HL-60 (cell line): ENCODE measurements around the gene RSRC1.
A peak's percentile ranks its signal among the peaks of the same experiment; 100 is the strongest.

Source experiments
- DNase-seq, 2 experiments: peaks; one replicate each; pipeline ENCODE4 v3.0.0-alpha.2; 2010 to 2020; ENCODE audit warnings: low read depth in 1 of 2, low spot score in 1 of 2
- H3K27ac ChIP-seq: fragments of 250-450 bp; sonication (Bioruptor Pico); replicated peaks from 2 replicates; pipeline ENCODE4 v1.5.1; 2020; ENCODE audit warnings: mild to moderate bottlenecking, moderate library complexity
- H3K27me3 ChIP-seq: fragments of 250-450 bp; sonication (Bioruptor Pico); 2 replicates; pipeline ENCODE4 v1.5.1; 2021; ENCODE audit warnings: mild to moderate bottlenecking, moderate library complexity; ENCODE audit not compliant: insufficient read depth, poor library complexity, severe bottlenecking
- H3K4me3 ChIP-seq: replicated peaks from 2 replicates; pipeline ENCODE4 v1.5.1; 2011; ENCODE audit warnings: mild to moderate bottlenecking, control low read depth, low read length; ENCODE audit not compliant: insufficient read depth
- GABPA ChIP-seq: IDR thresholded peaks from 2 replicates; pipeline ENCODE4 v1.6.1; 2012; ENCODE audit warnings: low read depth
- POLR2AphosphoS5 ChIP-seq: IDR thresholded peaks from 2 replicates; pipeline ENCODE4 v1.6.1; 2012; ENCODE audit warnings: low read depth
- REST ChIP-seq: IDR thresholded peaks from 2 replicates; pipeline ENCODE4 v1.6.1; 2012; ENCODE audit warnings: low read depth; ENCODE audit not compliant: insufficient replicate concordance
- SPI1 ChIP-seq: IDR thresholded peaks from 2 replicates; pipeline ENCODE4 v1.6.1; 2012; ENCODE audit warnings: low read depth, mild to moderate bottlenecking, borderline replicate concordance
- TF ChIP-seq, protein P1 (sequence below): IDR thresholded peaks from one replicate; pipeline ENCODE4 v1.5.1; 2011; ENCODE audit warnings: low read length, control low read depth, inconsistent platforms; ENCODE audit not compliant: insufficient read depth

Gene RSRC1

GRCh38 chr3:158165730-158166129 is 55.8 kb downstream of the RSRC1 start:
- DNase-seq: no peak
- Histone ChIP-seq H3K4me3 (no peak overlapping the region), H3K27ac (no peak overlapping the region), H3K27me3 (no peaks in the 10 kb centered on the region)
- TF ChIP-seq GABPA (no peak), POLR2AphosphoS5 (no peak), SPI1 (no peak), REST (no peak)
- TF ChIP-seq, protein P1, sequence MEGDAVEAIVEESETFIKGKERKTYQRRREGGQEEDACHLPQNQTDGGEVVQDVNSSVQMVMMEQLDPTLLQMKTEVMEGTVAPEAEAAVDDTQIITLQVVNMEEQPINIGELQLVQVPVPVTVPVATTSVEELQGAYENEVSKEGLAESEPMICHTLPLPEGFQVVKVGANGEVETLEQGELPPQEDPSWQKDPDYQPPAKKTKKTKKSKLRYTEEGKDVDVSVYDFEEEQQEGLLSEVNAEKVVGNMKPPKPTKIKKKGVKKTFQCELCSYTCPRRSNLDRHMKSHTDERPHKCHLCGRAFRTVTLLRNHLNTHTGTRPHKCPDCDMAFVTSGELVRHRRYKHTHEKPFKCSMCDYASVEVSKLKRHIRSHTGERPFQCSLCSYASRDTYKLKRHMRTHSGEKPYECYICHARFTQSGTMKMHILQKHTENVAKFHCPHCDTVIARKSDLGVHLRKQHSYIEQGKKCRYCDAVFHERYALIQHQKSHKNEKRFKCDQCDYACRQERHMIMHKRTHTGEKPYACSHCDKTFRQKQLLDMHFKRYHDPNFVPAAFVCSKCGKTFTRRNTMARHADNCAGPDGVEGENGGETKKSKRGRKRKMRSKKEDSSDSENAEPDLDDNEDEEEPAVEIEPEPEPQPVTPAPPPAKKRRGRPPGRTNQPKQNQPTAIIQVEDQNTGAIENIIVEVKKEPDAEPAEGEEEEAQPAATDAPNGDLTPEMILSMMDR: no peak

- Histone ChIP-seq H3K4me3 (no peak overlapping the region), H3K27ac (no peak overlapping the region), H3K27me3 (no peaks in the 10 kb centered on the region)
- no peak for DNase-seq
- TF ChIP-seq REST (no peak), SPI1 (no peak)
Observed at GRCh38 chr3:158166223-158166622, 56.3 kb downstream of the RSRC1 start.

GRCh38 chr3:158167737-158168557 is 58.1 kb downstream of the RSRC1 start:
- peak; percentile 69 to 70 for DNase-seq
- no peaks in the 10 kb centered on the region for H3K27me3 ChIP-seq
- H3K4me3 ChIP-seq: no peak overlapping the region

DNA sequence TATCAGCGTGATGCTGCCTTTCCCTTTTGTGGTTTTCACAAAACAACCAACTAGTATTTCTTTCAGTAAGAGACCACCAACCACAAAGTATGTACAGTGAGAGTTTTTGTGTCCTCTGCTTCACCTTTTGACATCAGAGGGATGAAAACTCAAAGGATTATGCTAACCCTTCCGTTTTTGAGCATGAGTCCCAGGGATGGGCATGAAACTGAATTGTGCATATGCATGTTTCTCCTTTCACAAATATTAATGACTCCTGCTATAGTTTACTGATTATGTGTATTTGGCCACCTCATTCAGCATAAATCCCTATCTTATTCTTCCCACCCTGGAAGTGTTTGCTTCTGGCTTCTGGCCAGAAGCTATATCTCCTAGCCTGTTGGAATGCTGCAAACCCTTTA is 59.2 kb downstream of the RSRC1 start:
- Histone ChIP-seq H3K27me3 (no peaks in the 10 kb centered on the region), H3K27ac (no peak overlapping the region), H3K4me3 (no peak overlapping the region)
- no peak for DNase-seq
- TF ChIP-seq POLR2AphosphoS5 (no peak), REST (no peak), GABPA (no peak), SPI1 (no peak)
- TF ChIP-seq, protein P1: no peak

More at GRCh38 chr3:158167737-158168557, 58.1 kb downstream of the RSRC1 start:
- TF ChIP-seq SPI1: no peak
- TF ChIP-seq, protein P1: no peak
- peak overlapping the region; percentile 4; the same call in 1 of the 2 replicates for H3K27ac ChIP-seq
